Fibroblast of lung (primary cell): Measurements from ENCODE around the gene ACTG1. TPM values are rescaled to one million over a fixed set of nuclear protein-coding genes. Genes with fewer than 3 reads are reported as not detected.

Source experiments
- DNase-seq, 2 donors: peaks; one replicate each; pipeline versions ENCODE4 v3.0.0 to v3.0.0-alpha.2; 2010; ENCODE audit warnings: low read depth in 2 of 2
- H2AFZ ChIP-seq: 2 replicates; pipeline ENCODE4 v1.5.1; 2012; ENCODE audit warnings: low read length, control low read depth, inconsistent platforms
- H3K27ac ChIP-seq: 2 replicates; pipeline ENCODE4 v1.5.1; 2011; ENCODE audit warnings: low read length, control low read depth; ENCODE audit not compliant: insufficient read depth
- H3K27me3 ChIP-seq: 2 replicates; pipeline ENCODE4 v1.5.1; 2011; ENCODE audit warnings: mild to moderate bottlenecking, low read length; ENCODE audit not compliant: control insufficient read depth, insufficient read depth
- H3K36me3 ChIP-seq: 2 replicates; pipeline ENCODE4 v1.5.1; 2011; ENCODE audit warnings: low read length; ENCODE audit not compliant: control insufficient read depth, insufficient read depth
- H3K4me1 ChIP-seq: 2 replicates; pipeline ENCODE4 v1.5.1; 2011; ENCODE audit warnings: low read length; ENCODE audit not compliant: control insufficient read depth, insufficient read depth; ENCODE audit errors: extremely low read depth
- H3K4me2 ChIP-seq: 2 replicates; pipeline ENCODE4 v1.5.1; 2011; ENCODE audit warnings: low read length, control low read depth; ENCODE audit not compliant: insufficient read depth; ENCODE audit errors: extremely low read depth
- H3K4me3 ChIP-seq, 4 experiments: fragments of 200-600 bp in 1 of 4; sonication (generic) in 1 of 4; replicated peaks in 1 of 4; 2 replicates each; pipeline ENCODE4 v1.5.1; 2011 to 2016; ENCODE audit warnings: low read length in 4 of 4, low read depth in 3 of 4, mild to moderate bottlenecking in 3 of 4, control low read depth in 2 of 4, inconsistent platforms in 1 of 4, mixed read lengths in 1 of 4; ENCODE audit not compliant: insufficient read depth in 1 of 4; ENCODE audit errors: control extremely low read depth in 1 of 4
- H3K79me2 ChIP-seq: 2 replicates; pipeline ENCODE4 v1.5.1; 2012; ENCODE audit warnings: mild to moderate bottlenecking, low read length, inconsistent platforms; ENCODE audit not compliant: control insufficient read depth, insufficient read depth
- H3K9ac ChIP-seq: 2 replicates; pipeline ENCODE4 v1.5.1; 2011; ENCODE audit warnings: mild to moderate bottlenecking, low read length, control low read depth; ENCODE audit not compliant: insufficient read depth
- H3K9me3 ChIP-seq: 2 replicates; pipeline ENCODE4 v1.5.1; 2012; ENCODE audit warnings: low read depth, low read length; ENCODE audit not compliant: control insufficient read depth, insufficient read depth
- H4K20me1 ChIP-seq: 2 replicates; pipeline ENCODE4 v1.5.1; 2011; ENCODE audit warnings: low read length; ENCODE audit not compliant: control insufficient read depth, insufficient read depth; ENCODE audit errors: extremely low read depth
- CTCF ChIP-seq, 2 donors: IDR thresholded peaks in 1 of 2; conservative IDR thresholded peaks in 1 of 2; 1 replicate in 1 of 2; 2 replicates in 1 of 2; pipeline ENCODE4 v1.5.1; 2011 to 2012; ENCODE audit warnings: low read length in 2 of 2, control low read depth in 1 of 2, inconsistent platforms in 1 of 2, low read depth in 1 of 2, mild to moderate bottlenecking in 1 of 2
- EZH2 ChIP-seq: IDR thresholded peaks from 2 replicates; pipeline ENCODE4 v1.5.1; 2012; ENCODE audit warnings: low read length, control low read depth, mild to moderate bottlenecking; ENCODE audit errors: missing control alignments
- polyA plus RNA-seq, 2 donors: library from polyadenylated mRNA; depleted of rRNA in 1 of 2; stranded (reverse) in 1 of 2; unstranded in 1 of 2; fragments of >200 nt; gene quantifications; 2 replicates each; pipeline ENCODE4 v1.2.1, GENCODE V29; 2011 to 2012; ENCODE audit warnings: missing spikeins in 1 of 2
- total RNA-seq: library from RNA; depleted of rRNA; stranded (reverse); fragments of >200 nt; gene quantifications from 2 replicates; pipeline ENCODE4 v1.2.1, GENCODE V29; 2014

The ACTG1 gene
- total and polyA plus RNA-seq, 2 donors (not counting 1 experiment from before 2014, with no cell fraction given) = 5,538 to 8,446 TPM

- Histone ChIP-seq H3K9me3 (no peaks in the 10 kb centered on the region), H3K79me2 (peaks cover 3% of the 10 kb centered on the region), H3K27ac (no peak overlapping the region), H4K20me1 (no peaks in the 10 kb centered on the region), H3K36me3 (peaks cover 36% of the 10 kb centered on the region), H3K27me3 (no peaks in the 10 kb centered on the region), H3K4me3 (no peak overlapping the region), H2AFZ (no peak overlapping the region), H3K9ac (no peak overlapping the region), H3K4me1 (no peaks in the 10 kb centered on the region), H3K4me2 (no peak overlapping the region)
- TF ChIP-seq EZH2 (no peak), CTCF (conservative IDR thresholded peaks at IDR 0.05 in 1 of 2, IDR thresholded peaks at IDR 0.05 in 1 of 2; ENCODE audit: low read depth in 1 of 2, low read length in 2 of 2) (no peak)
- DNase-seq = no peak
Observed at GRCh38 chr17:81544281-81544974, 31.8 kb upstream of the ACTG1 start.

- Histone ChIP-seq H3K27me3 (no peaks in the 10 kb centered on the region), H3K9ac (no peak overlapping the region), H3K79me2 (no peaks in the 10 kb centered on the region), H3K36me3 (peaks cover 31% of the 10 kb centered on the region), H3K4me2 (no peak overlapping the region), H3K9me3 (no peaks in the 10 kb centered on the region), H3K4me1 (no peaks in the 10 kb centered on the region), H3K27ac (no peak overlapping the region), H3K4me3 (no peak overlapping the region), H4K20me1 (no peaks in the 10 kb centered on the region), H2AFZ (no peak overlapping the region)
- TF ChIP-seq EZH2 = no peak
- no peak for TF ChIP-seq CTCF (conservative IDR thresholded peaks at IDR 0.05 in 1 of 2, IDR thresholded peaks at IDR 0.05 in 1 of 2; ENCODE audit: low read depth in 1 of 2, low read length in 2 of 2)
- DNase-seq = no peak
Observed at GRCh38 chr17:81543756-81544155, 31.2 kb upstream of the ACTG1 start.

GRCh38 chr17:81543339-81543675, 30.7 kb upstream of the ACTG1 start:
- no peak overlapping the region for H3K4me2 ChIP-seq
- no peak for TF ChIP-seq CTCF (conservative IDR thresholded peaks at IDR 0.05 in 1 of 2, IDR thresholded peaks at IDR 0.05 in 1 of 2; ENCODE audit: low read depth in 1 of 2, low read length in 2 of 2)
- no peak for TF ChIP-seq EZH2

More at GRCh38 chr17:81543339-81543675, 30.7 kb upstream of the ACTG1 start:
- no peak for DNase-seq
- Histone ChIP-seq H3K4me3 (no peak overlapping the region), H3K36me3 (peaks cover 31% of the 10 kb centered on the region), H3K79me2 (no peaks in the 10 kb centered on the region), H3K9me3 (no peaks in the 10 kb centered on the region), H3K9ac (no peak overlapping the region), H3K27me3 (no peaks in the 10 kb centered on the region), H3K27ac (no peak overlapping the region), H3K4me1 (no peaks in the 10 kb centered on the region), H4K20me1 (no peaks in the 10 kb centered on the region), H2AFZ (no peak overlapping the region)
